Mammary epithelial cell (primary cell): ENCODE data around the gene PSAP.

Source experiments
- CTCF ChIP-seq, 2 donors: IDR thresholded peaks in 1 of 2; conservative IDR thresholded peaks in 1 of 2; 2 replicates each; pipeline ENCODE4 v1.5.1; 2011 to 2012; ENCODE audit warnings: inconsistent platforms in 2 of 2, low read length in 2 of 2, mild to moderate bottlenecking in 2 of 2, control low read depth in 1 of 2, low read depth in 1 of 2; ENCODE audit not compliant: insufficient read depth in 1 of 2; ENCODE audit errors: extremely low read depth in 1 of 2
- EZH2 ChIP-seq: IDR thresholded peaks from 2 replicates; pipeline ENCODE4 v1.6.1; 2012; ENCODE audit warnings: low read length, inconsistent platforms, borderline replicate concordance

- TF ChIP-seq CTCF (conservative IDR thresholded peaks at IDR 0.05 in 1 of 2, IDR thresholded peaks at IDR 0.05 in 1 of 2; ENCODE audit: extremely low read depth in 1 of 2, insufficient read depth in 1 of 2, low read depth in 1 of 2, low read length in 2 of 2): no peak
- TF ChIP-seq EZH2: no peak
Observed at GRCh38 chr10:71790749-71791440, 60.2 kb downstream of the PSAP start.
